ENCODE data around the gene KLHL2.

KLHL2 gene

DNA sequence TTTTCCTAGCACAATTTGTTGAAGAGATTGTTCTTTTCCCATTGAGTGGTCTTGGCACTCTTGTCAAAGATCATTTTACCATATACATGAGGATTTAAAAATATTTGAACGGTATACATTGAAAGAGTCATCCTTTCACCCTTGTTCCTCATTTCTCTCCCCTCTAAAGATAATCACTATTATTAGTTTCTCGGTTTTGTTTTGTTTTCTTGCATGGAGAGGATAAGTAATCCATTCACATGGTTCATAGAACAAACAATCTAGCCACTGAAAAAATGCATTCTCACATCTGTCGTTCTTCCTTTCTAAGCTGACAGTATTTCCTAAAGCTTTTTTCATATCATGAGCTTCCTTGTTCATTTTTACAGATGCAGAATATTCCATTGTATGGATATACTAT is 80.9 kb downstream of the KLHL2 start:
- TF ChIP-seq, protein P1, sequence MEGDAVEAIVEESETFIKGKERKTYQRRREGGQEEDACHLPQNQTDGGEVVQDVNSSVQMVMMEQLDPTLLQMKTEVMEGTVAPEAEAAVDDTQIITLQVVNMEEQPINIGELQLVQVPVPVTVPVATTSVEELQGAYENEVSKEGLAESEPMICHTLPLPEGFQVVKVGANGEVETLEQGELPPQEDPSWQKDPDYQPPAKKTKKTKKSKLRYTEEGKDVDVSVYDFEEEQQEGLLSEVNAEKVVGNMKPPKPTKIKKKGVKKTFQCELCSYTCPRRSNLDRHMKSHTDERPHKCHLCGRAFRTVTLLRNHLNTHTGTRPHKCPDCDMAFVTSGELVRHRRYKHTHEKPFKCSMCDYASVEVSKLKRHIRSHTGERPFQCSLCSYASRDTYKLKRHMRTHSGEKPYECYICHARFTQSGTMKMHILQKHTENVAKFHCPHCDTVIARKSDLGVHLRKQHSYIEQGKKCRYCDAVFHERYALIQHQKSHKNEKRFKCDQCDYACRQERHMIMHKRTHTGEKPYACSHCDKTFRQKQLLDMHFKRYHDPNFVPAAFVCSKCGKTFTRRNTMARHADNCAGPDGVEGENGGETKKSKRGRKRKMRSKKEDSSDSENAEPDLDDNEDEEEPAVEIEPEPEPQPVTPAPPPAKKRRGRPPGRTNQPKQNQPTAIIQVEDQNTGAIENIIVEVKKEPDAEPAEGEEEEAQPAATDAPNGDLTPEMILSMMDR (IDR thresholded peaks at IDR 0.05; ENCODE audit: insufficient read depth, low read length, missing control alignments) = no peak
- H3K4me3 ChIP-seq (ENCODE audit: low read depth, low read length) = no peak overlapping the region
- CTCF ChIA-PET = no interaction called here
- POLR2A ChIA-PET = no interaction called here
- no peak for DNase-seq (ENCODE audit: low read depth, low spot score)

DNA sequence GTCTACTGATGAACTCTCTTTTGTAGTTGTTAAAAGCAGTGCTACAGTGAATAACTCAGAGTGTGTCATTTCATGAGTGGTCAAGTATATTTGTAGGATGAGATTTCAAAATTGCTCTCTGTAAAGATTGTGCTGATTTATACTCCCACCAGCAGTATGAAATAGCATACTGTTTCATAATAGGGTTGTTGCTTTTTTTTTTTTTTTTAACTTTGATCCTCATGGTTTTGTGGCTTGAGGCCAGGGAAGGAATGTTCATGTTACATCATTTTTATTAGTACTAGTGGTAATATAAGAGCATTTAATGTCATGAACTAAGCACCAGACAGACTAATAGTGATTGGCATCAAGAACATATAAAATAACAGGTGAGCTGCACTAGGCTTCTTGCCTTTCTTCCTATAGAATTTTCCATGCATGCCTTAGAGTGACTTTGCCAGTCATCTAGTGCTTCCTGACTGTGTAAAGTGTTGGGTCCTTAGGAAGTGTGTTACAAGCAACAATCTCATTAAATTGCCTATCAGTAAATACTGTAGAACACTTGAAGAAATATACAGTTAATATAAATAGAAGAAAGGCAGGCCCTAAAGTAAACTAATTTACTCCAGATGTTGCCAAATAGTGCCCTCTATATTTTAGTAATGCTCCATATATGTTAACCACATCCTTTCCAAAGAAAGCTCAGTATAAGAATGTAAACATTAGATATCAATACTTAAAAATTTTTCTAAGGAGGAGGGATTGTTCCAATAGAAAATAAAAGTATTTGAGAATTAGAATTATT is 81.5 kb downstream of the KLHL2 start:
- no peak for DNase-seq (ENCODE audit: low read depth, low spot score)
- POLR2A ChIA-PET = no interaction called here
- CTCF ChIA-PET = no interaction called here

DNA sequence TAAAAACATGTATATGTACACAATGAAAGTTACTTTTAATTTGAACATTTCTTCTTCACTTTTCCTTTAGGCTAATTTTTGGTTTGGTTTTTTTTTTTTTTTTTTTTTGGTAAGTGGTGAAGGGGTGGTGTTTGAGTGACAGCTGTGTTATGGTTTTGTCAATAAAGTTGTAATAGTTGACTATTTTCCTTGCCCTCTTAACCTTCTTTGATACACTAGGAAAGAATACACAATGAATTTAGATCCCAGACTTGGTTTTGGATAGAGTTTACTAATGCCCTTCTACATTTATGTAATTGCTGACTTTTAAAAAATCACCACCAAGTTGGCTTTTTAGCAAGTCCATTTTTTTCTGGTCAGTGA is 82.0 kb downstream of the KLHL2 start:
- CTCF ChIA-PET = no interaction called here
- POLR2A ChIA-PET = no interaction called here
- TF ChIP-seq, protein P1 (IDR thresholded peaks at IDR 0.05; ENCODE audit: insufficient read depth, low read length, missing control alignments) = no peak

More for the DNA sequence above, 81.5 kb downstream of the KLHL2 start:
- TF ChIP-seq, protein P1 (IDR thresholded peaks at IDR 0.05; ENCODE audit: insufficient read depth, low read length, missing control alignments) = no peak
- H3K4me3 ChIP-seq (ENCODE audit: low read depth, low read length) = no peak overlapping the region

DNA sequence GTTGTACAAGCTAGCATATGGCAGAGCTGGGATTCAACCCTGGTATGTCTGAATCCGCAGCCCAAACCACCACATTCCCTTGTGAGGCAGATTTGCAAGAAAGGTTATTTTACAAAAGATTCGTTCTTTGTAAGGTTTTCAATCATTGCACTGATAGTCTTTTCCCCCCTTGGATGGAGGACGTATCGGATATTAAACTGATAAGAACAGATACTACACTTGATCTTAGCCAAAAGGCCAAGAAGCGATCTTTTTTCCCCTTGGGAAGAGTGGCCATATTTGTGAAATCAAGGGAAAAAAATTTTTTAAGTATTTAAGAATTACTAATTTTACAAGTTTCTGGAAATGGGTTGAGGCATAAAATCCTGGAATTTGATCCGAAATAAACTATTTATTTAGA is 85.7 kb downstream of the KLHL2 start:
- H3K4me3 ChIP-seq (ENCODE audit: low read depth, low read length) = no peak overlapping the region
- POLR2A ChIA-PET = no interaction called here
- CTCF ChIA-PET = no interaction called here
- TF ChIP-seq, protein P1 (IDR thresholded peaks at IDR 0.05; ENCODE audit: insufficient read depth, low read length, missing control alignments) = no peak
- DNase-seq (ENCODE audit: low read depth, low spot score) = no peak

More for the DNA sequence above, 82.0 kb downstream of the KLHL2 start:
- DNase-seq (ENCODE audit: low read depth, low spot score) = no peak
- H3K4me3 ChIP-seq (ENCODE audit: low read depth, low read length) = no peak overlapping the region

DNA sequence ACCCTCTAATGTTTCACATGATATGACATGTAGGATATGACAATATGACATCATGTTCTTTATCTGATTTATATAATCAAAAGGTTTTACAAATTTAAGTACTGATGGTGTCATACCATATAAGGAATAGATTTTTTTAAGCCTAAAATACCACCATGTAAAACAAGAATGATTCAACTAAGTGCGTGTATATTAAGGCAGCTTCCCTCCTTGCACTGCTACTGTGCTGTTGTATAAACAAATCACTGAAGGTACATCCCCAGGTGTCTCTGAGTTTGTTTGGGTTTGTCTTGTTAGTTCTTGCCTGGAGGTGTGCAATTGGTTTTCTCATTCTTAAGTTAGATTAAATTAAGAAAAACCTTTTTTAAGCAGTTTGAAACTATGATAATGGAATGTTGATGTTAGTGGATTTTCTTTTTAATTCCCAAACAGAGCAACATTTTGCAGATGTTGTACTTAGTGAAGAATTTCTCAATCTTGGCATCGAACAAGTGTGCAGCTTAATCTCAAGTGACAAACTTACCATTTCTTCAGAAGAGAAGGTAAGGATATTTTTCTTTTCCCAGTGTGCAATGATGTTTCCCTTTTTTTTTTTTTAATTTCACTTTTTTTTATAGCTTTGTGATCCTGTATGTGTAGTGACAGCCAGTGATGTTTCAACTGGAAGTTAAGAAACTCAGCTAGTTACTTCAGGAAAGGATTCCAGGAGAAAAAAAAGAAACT is 86.7 kb downstream of the KLHL2 start:
- no peak overlapping the region for H3K4me3 ChIP-seq (ENCODE audit: low read depth, low read length)
- DNase-seq (ENCODE audit: low read depth, low spot score) = no peak
- ChIA-PET CTCF (no interaction called here), POLR2A (no interaction called here)
- TF ChIP-seq, protein P1 (IDR thresholded peaks at IDR 0.05; ENCODE audit: insufficient read depth, low read length, missing control alignments) = no peak

DNA sequence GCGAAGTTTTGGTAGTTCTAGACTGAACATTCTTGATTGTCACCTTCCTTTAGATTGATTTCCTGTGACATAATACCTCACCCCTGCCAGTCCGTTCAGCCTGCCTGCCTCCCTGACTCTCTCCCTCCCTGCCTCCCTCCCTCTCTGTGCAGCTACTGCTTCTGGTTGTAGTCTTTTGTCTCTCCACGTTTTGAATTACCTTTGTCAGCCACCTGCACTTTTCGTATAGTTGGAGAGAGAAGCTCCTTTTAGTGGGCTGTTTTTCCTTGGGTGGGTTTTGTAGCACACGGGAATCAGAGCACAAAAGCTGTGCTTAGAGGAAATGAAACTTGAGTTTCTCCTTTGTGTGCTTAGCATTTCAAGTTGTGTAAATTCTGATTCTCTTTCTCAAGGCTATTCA is 87.5 kb downstream of the KLHL2 start:
- ChIA-PET POLR2A (no interaction called here), CTCF (no interaction called here)
- DNase-seq (ENCODE audit: low read depth, low spot score) = no peak
- H3K4me3 ChIP-seq (ENCODE audit: low read depth, low read length) = no peak overlapping the region
- TF ChIP-seq, protein P1 (IDR thresholded peaks at IDR 0.05; ENCODE audit: insufficient read depth, low read length, missing control alignments) = no peak

All from AG04449 (cell line).